Osteocyte (in vitro differentiated cells): ENCODE data around the gene CNTN2. TPM values are rescaled to one million over a fixed set of nuclear protein-coding genes. Genes with fewer than 3 reads are reported as not detected.

Source experiments
- DNase-seq: peaks from one replicate; pipeline ENCODE4 v3.0.0; 2021; ENCODE audit warnings: mixed read lengths; ENCODE audit not compliant: unreplicated experiment; ENCODE audit errors: extremely low spot score
- H3K27ac Mint-ChIP-seq: one replicate; pipeline ENCODE4 v1.8.0; 2021; ENCODE audit warnings: mild to moderate bottlenecking, mixed read lengths; ENCODE audit not compliant: unreplicated experiment
- H3K27me3 Mint-ChIP-seq: one replicate; pipeline ENCODE4 v1.8.0; 2021; ENCODE audit warnings: mixed read lengths; ENCODE audit not compliant: unreplicated experiment
- H3K36me3 Mint-ChIP-seq: one replicate; pipeline ENCODE4 v1.8.0; 2021; ENCODE audit warnings: mixed read lengths; ENCODE audit not compliant: unreplicated experiment
- H3K4me1 Mint-ChIP-seq: one replicate; pipeline ENCODE4 v1.8.0; 2021; ENCODE audit warnings: mixed read lengths; ENCODE audit not compliant: unreplicated experiment
- H3K4me3 Mint-ChIP-seq: one replicate; pipeline ENCODE4 v1.8.0; 2021; ENCODE audit warnings: mild to moderate bottlenecking, moderate library complexity, mixed read lengths; ENCODE audit not compliant: unreplicated experiment
- H3K9me3 Mint-ChIP-seq: one replicate; pipeline ENCODE4 v1.8.0; 2021; ENCODE audit warnings: mixed read lengths; ENCODE audit not compliant: unreplicated experiment
- total RNA-seq: library from RNA; stranded (reverse); gene quantifications from 2 replicates; pipeline ENCODE4 v1.2.1, GENCODE V29; 2021
- TF ChIP-seq, protein P1 (sequence below): fragments of 200-600 bp; sonication (generic); IDR thresholded peaks from 2 replicates; pipeline ENCODE4 v1.5.0; 2021; ENCODE audit warnings: antibody characterized with exemption, mild to moderate bottlenecking, moderate library complexity

Gene CNTN2
- total RNA-seq, 1 donor from 2014 or later, result not detected

DNA sequence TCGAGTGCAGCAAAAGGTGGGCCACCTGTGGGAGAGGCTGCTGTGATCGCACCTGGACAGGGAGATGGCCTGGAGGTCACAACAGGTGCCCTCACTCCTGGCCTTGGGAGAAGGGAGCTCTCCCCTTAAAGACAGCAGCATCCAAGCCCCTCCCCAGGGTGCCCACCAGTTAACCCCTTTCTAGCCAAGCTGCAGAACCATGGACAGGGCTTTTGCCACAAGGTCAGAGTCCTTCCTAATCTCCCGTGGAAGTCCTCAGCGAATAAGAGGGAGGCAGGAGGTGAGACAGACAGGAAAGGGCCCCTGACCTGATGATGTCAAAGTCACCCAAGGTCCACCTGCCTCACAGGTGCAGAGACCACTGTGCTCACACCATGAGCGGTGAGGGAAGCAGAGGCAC lies 1.7 kb downstream of the CNTN2 start:
- no peaks in the 10 kb centered on the region for H3K4me1 Mint-ChIP-seq
- H3K36me3 Mint-ChIP-seq, result no peaks in the 10 kb centered on the region
- H3K27me3 Mint-ChIP-seq, result peaks cover 45% of the 10 kb centered on the region
- no peaks in the 10 kb centered on the region for H3K9me3 Mint-ChIP-seq
- H3K4me3 Mint-ChIP-seq, result no peak overlapping the region
- TF ChIP-seq, protein P1, sequence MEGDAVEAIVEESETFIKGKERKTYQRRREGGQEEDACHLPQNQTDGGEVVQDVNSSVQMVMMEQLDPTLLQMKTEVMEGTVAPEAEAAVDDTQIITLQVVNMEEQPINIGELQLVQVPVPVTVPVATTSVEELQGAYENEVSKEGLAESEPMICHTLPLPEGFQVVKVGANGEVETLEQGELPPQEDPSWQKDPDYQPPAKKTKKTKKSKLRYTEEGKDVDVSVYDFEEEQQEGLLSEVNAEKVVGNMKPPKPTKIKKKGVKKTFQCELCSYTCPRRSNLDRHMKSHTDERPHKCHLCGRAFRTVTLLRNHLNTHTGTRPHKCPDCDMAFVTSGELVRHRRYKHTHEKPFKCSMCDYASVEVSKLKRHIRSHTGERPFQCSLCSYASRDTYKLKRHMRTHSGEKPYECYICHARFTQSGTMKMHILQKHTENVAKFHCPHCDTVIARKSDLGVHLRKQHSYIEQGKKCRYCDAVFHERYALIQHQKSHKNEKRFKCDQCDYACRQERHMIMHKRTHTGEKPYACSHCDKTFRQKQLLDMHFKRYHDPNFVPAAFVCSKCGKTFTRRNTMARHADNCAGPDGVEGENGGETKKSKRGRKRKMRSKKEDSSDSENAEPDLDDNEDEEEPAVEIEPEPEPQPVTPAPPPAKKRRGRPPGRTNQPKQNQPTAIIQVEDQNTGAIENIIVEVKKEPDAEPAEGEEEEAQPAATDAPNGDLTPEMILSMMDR, result no peak
- H3K27ac Mint-ChIP-seq, result no peak overlapping the region
- DNase-seq, result no peak

GRCh38 chr1:205045146-205045545 lies 2.1 kb downstream of the CNTN2 start:
- no peak overlapping the region for H3K4me3 Mint-ChIP-seq
- H3K9me3 Mint-ChIP-seq, result no peaks in the 10 kb centered on the region
- H3K27ac Mint-ChIP-seq, result no peak overlapping the region
- no peak for DNase-seq
- H3K36me3 Mint-ChIP-seq, result no peaks in the 10 kb centered on the region
- peaks cover 45% of the 10 kb centered on the region for H3K27me3 Mint-ChIP-seq
- H3K4me1 Mint-ChIP-seq, result no peaks in the 10 kb centered on the region
- TF ChIP-seq, protein P1, result no peak

DNA sequence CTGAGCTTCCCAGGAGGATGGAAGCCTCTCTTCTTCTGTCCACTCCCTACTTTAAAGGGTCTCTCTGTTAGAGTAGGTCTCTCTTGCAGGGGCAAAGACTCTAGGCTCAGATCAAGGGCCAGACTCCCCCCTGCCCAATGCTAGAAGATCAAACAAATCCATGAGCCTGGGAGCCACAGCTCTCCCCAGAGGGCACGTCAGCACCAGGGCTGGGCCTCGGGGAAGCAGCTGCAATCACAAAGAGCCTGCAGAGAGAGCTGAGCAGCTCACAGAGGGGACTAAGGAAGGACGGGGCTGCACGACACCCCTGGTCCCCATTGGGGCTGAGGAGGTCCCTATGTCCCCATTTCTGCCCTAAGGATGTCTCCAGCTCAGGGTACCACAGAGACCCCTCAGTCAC lies 3.9 kb downstream of the CNTN2 start:
- no peaks in the 10 kb centered on the region for H3K9me3 Mint-ChIP-seq
- H3K4me3 Mint-ChIP-seq, result no peak overlapping the region
- H3K4me1 Mint-ChIP-seq, result no peaks in the 10 kb centered on the region
- peaks cover 32% of the 10 kb centered on the region for H3K27me3 Mint-ChIP-seq
- no peaks in the 10 kb centered on the region for H3K36me3 Mint-ChIP-seq
- TF ChIP-seq, protein P1, result no peak
- no peak overlapping the region for H3K27ac Mint-ChIP-seq
- DNase-seq, result no peak

- TF ChIP-seq, protein P1, result no peak
- Mint-ChIP-seq H3K9me3 (no peaks in the 10 kb centered on the region), H3K4me3 (no peak overlapping the region), H3K27ac (no peak overlapping the region), H3K27me3 (peaks cover 29% of the 10 kb centered on the region), H3K36me3 (no peaks in the 10 kb centered on the region), H3K4me1 (no peaks in the 10 kb centered on the region)
- DNase-seq, result no peak
These were observed 4.8 kb downstream of the CNTN2 start for GRCh38 chr1:205047764-205048231.

- Mint-ChIP-seq H3K27ac (no peak overlapping the region), H3K4me3 (no peak overlapping the region), H3K27me3 (peaks cover 33% of the 10 kb centered on the region), H3K36me3 (no peaks in the 10 kb centered on the region), H3K9me3 (no peaks in the 10 kb centered on the region), H3K4me1 (no peaks in the 10 kb centered on the region)
- no peak for DNase-seq
- TF ChIP-seq, protein P1, result no peak
These were observed 5.4 kb downstream of the CNTN2 start for GRCh38 chr1:205048382-205048781.
